GM19328 (cell line): ENCODE results near the gene TMEM163.
"Not testable (repeated sequence)": the region's sequence is repeated elsewhere in the genome, so short reads cannot be mapped to it uniquely, and the experiment has no call there.

Experiments
- ATAC-seq: cut with Tn5 transposase; IDR thresholded peaks from one replicate; pipeline ENCODE4 v1.9.1; 2021; ENCODE audit warnings: mild to moderate bottlenecking, moderate library complexity; ENCODE audit not compliant: unreplicated experiment

TMEM163 gene

DNA sequence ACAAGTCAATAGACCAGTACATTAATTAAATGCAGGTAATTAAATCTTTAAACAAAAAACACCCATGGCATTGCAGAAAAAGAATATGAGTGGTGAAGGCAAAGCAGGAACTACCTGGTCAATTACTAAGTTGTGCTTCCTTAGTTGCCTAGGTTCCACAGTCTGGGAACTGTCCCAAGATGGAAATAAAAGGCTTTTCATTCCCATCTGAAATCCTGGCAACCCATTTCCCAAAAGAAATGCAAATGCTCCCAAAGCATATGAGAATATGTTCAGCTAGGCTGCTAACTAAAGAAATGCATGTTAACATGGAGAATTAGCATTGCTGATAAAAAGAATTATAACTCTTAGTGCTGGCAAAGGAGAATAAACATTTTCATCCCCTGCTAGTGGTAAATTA lies 177.8 kb downstream of the TMEM163 start:
- ATAC-seq = no peak

DNA sequence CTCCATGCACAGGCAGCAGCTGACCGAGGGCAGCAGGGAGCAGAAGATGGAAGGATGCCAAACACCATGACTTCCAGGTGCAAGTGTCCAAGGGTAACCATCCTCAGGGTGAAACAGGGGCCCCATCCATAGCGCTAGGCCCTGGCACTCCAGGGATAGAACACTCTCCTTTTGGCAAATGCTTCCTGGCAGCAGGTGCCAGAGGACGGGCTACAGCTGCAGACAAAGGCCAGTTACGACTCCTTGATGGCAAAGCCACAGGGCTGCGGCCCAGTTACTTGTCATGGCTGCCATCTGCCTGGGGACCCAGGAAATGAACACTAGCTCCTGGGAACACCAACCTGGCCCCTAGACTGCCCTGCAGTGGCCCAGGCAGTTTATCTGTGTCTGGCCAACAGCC lies 178.8 kb downstream of the TMEM163 start:
- ATAC-seq = no peak

- no peak for ATAC-seq
Observed at GRCh38 chr2:134537702-134538101, 181.1 kb downstream of the TMEM163 start.

GRCh38 chr2:134537121-134537520 lies 181.7 kb downstream of the TMEM163 start:
- ATAC-seq = no peak

- no peak for ATAC-seq
Observed at GRCh38 chr2:134536296-134536695, 182.5 kb downstream of the TMEM163 start.

- no peak for ATAC-seq
Observed at GRCh38 chr2:134532537-134532936, 186.3 kb downstream of the TMEM163 start.

GRCh38 chr2:134527381-134527780 lies 191.4 kb downstream of the TMEM163 start:
- no peak for ATAC-seq

DNA sequence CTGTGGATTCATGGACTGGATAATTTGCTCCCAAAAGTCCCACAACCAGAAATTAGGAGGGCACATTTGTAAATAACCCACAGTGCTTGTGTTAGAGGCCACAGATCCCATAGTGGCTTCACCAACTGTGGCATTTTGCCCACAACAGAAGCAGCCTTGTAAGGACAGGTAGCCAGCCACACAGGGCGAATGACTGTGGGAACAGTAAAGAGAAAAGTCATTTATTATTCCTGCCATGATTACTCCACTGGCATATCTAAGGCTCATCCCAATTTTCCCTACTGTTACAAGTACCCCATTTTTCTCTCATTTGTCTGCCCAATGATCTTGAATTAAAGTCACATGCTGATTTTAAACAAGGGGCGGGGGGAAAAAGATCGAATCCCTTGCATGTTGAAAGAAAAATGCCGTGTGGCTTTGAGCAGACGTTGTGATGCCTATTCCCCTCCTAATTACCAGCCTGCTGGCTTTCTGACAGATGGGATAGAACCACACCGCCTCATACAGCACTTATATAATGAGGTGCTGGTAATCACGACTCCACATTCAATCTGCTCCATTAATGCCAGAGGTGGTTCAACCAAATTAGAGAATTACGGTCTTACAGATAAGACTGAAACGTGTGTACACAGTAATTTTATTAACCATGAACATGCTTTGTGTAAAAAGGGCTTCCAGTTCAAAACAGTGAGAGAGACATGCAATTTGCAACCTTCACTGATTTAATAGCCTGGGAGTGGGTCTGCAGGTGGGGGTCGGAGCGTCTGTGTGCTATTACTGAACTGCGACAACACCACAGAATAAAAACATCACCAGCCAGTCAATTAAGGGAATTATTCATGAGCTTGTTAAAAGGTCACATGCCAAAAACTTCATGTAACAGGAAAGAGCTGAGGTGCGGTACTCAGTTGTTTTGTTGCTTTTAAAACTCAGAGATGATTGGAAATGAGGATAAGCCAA lies 196.0 kb downstream of the TMEM163 start:
- no peak for ATAC-seq

DNA sequence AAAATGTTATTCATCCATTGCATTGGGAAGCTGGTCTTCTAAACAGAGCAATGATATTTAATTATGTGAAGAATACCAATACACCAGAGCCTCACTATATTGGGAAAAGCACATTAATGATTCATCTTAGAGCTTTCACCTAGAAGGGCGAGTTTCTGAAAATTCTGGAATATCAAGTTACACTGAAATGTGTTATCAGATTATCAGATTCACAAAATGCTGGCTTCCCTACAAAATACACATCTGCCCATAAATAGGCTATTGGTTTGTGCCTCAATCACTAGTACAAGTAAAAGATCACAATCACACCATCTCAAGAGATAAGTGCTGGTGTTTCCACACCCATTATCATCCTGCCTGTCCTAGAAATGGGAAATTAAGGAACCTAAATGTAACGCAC lies 200.7 kb downstream of the TMEM163 start:
- ATAC-seq = no peak

GRCh38 chr2:134515137-134515536 lies 203.7 kb downstream of the TMEM163 start:
- no peak for ATAC-seq

DNA sequence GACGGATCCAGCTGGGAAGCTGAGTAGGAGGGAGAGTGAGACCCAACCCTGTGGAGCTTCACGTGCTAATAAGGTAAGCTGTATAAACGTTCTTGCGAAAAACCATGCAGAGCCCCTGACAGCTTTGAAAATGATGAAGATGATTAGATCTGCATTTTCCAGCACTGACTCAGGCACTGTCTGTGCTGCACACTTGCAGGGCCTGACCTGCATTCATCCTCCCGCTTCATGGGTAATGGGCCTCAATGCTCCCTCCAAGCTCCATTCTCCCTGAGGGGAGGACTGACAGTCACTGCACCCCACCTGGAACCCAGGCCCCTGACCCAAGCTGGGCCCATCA lies 205.4 kb downstream of the TMEM163 start:
- ATAC-seq = no peak

- no peak for ATAC-seq
Observed at GRCh38 chr2:134512734-134513464, 205.9 kb downstream of the TMEM163 start.

DNA sequence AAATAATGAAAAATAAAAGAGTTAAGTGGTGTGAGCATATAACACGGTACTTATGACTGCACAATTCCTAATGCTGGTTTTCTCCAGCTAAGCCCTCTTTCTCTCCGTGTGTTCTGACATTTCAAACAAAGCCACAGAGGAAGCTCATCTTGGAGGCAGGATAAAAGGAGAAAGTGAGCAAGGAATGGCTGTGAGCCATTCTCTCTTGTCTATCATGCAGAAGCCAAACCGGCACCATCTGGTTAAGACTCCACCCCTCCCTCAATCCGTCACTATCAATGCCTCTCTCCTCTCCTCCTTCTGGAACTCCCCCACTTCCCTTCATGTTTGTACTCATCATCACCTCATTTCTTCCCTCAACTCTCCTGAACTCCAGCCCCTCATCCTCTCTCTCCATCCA lies 210.4 kb downstream of the TMEM163 start:
- ATAC-seq = no peak

DNA sequence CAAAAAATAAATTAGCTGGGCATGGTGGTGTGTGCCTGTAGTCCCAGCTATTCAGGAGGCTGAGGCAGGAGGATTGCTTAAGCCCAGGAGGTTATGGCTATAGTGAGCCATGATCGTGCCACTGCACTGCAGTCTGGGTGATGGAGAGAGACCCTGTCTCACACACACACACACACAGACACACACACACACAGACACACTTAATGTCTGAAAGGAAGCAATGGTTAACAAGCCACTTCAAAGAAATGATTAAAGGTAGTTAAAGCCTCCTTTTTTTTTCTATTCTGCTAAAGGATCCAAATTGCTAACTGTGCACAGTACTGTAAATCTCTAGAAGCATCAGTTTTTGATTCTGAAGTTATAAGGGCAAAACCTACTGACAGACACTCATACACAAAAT lies 211.1 kb downstream of the TMEM163 start:
- no peak for ATAC-seq

DNA sequence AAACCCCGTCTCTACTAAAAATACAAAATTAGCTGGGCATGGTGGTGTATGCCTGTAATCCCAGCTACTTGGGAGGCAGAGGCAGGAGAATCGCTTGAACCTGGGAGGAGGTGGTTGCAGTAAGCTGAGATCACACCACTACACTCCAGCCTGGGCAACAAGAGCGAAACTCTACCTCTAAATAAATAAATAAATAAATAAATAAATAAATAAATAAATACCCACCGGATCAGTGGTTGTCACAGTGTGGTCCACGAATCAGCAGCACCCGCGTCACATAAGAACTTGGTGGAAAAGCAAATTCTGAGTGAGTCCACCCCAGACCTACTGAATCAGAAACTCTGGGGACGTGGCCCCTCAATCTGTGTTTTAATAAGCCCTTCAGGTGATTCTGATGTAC lies 211.6 kb downstream of the TMEM163 start:
- ATAC-seq = not testable (repeated sequence)

DNA sequence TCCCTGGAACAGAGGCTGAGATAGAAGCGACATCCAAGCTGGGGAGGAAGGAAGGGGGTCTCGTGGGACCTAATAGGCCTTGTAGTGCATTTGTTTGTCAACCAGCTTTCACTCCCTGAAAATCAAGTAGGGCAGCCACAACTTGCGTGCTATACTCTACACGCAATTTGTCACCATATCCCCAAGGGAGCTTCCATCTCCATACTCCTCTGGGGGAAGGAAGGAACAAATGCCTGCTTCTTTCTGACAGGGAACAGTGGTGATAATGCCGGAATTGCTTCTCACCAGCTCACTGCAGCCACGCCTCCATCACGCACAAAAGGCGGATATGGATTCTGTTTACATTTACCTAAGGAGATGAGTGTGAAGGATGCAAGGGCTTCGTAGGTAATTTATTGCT lies 213.4 kb downstream of the TMEM163 start:
- ATAC-seq = no peak

DNA sequence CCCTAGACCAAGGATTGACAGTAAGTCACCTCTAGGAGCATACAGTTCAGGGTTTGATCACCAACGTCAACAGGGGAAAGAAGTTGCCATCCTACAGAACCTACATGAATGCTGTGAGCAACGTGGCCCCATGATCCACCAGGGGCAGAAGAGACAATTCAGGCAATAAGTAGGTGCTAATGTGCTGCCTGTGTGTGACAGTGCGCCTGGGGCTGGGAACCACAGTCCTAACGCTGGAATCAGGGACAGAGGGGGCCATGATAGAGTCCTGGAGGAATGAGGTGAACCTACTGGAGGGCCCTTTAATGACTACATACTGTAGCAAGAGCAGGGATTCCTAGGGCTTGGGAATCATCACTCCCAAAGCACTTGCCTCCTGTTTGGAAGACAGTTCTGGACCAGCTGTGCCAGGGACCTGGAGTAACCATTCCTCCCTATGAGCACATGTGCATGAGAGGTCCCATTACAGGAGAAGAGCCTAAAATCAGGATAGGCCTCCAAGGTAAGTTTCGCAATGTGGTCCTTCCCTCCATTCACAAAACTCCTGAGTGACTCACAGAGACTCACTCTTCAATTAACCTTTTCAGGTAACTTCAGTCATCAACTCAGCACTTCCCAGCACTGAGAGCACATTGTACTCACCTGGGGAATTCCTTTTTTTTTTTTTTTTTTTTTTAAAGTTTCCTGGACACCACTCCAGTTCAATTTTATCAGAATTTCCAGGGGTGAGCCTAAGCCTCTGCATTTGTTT lies 214.0 kb downstream of the TMEM163 start:
- no peak for ATAC-seq

DNA sequence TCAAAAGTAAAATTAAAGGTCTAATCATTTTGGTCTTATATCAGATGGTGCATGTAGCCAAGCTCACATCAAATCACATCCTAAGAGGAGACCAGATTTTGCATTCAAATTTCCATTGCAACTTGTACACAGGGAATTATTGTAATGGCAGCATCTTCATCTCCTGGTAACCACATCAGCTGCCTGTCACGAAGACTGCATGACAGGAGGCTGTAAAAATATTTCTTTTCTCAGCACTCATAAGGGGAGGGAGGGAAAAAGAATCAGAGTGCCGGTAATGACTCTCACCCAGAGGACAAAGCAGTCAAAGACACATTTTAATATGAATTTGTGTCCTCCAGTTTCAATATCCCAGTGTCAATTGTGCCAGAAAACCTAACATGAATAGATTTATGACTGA lies 216.7 kb downstream of the TMEM163 start:
- ATAC-seq = no peak

DNA sequence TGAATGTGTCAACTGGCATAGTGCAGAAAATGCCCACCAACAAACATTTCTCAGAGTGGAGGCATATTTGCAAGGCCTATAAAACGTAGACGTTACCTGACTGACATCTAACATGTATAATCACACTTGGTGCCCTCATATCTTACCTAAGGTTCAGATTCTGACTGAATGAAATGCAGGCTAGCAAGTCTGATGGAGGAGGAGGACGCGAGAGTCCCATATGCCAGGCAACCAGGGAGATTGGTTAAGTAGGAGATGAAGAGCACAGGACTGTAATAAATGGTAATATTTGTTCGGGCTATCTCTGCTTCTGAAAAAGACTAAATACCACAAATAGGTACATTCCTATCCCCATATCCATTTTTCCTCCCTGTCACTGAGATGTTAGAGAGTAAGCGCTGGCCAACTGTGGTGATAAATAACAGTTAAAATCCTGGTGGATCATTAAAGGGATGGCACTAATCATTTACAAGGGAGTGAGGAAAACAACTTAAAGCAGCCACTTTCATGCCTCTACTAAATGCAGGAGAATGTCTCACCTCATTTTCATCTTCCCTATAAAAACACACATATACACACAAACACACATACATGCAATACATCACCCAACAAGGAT lies 217.2 kb downstream of the TMEM163 start:
- no peak for ATAC-seq

GRCh38 chr2:134500211-134500935 lies 218.4 kb downstream of the TMEM163 start:
- ATAC-seq = no peak
